HTR-8/SVneo (cell line): Measurements from ENCODE around the gene PRMT5.

Experiments
- DNase-seq: peaks from one replicate; pipeline ENCODE4 v3.0.0; 2011; ENCODE audit warnings: low spot score, mixed read lengths; ENCODE audit not compliant: insufficient read length
- FAIRE-seq: peaks from 2 replicates; lab custom pipeline; 2011; peaks lifted over from hg19 to GRCh38; lab: Jason Lieb, UNC

Gene PRMT5

GRCh38 chr14:22900081-22900799 lies 28.9 kb downstream of the PRMT5 start:
- DNase-seq (peak; percentile 31), FAIRE-seq (no peak)

GRCh38 chr14:22898302-22899090 lies 30.7 kb downstream of the PRMT5 start:
- FAIRE-seq, result no peak
- DNase-seq, result no peak

- no peak for DNase-seq
- FAIRE-seq, result no peak
These were observed 31.8 kb downstream of the PRMT5 start for GRCh38 chr14:22897357-22897756.

DNA sequence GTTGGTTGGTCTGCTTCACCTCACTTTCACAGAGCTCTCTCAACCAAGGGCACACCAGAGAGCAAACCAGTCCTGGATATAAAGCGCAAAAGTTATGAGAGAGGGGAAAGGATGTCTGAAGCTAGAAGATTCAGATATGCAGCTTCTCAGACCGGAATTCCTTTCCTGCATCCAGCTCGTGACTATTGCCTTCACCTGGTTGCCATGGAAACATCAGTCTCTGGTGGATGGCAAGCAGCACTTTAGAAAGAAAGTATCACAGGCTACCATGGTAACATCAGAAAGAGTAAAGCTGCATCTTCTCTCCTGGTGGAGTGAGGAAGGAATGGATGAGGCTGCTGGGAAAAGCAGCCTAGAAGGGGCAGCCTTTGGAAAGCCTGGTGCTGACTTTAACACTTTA lies 32.4 kb downstream of the PRMT5 start:
- DNase-seq, result no peak
- FAIRE-seq, result no peak

GRCh38 chr14:22896356-22896755 lies 32.8 kb downstream of the PRMT5 start:
- DNase-seq (no peak), FAIRE-seq (no peak)

DNA sequence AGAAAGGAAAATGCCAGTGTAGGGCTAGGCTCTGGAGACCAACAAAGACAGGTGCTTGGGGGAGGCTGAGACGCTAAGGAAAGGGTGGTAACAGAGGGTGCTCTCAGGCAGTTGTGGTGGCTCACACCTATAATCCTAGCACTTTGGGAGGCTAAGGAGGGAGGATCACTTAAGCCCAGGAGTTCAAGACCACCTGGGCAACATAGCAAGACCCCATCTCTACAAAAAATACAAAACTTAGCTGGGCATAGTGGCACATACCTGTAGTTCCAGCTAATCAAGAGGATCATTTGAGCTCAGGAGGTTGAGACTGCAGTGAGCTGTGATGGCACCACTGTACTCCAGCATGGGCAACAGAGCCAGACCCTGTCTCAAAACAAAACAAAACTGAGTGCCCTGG lies 33.8 kb downstream of the PRMT5 start:
- DNase-seq (no peak), FAIRE-seq (no peak)

- FAIRE-seq (no peak), DNase-seq (no peak)
These were observed 35.5 kb downstream of the PRMT5 start for GRCh38 chr14:22893706-22894105.

- DNase-seq, result no peak
- FAIRE-seq, result no peak
These were observed 36.7 kb downstream of the PRMT5 start for GRCh38 chr14:22892488-22892887.

GRCh38 chr14:22890416-22890815 lies 38.8 kb downstream of the PRMT5 start:
- FAIRE-seq (no peak), DNase-seq (no peak)

DNA sequence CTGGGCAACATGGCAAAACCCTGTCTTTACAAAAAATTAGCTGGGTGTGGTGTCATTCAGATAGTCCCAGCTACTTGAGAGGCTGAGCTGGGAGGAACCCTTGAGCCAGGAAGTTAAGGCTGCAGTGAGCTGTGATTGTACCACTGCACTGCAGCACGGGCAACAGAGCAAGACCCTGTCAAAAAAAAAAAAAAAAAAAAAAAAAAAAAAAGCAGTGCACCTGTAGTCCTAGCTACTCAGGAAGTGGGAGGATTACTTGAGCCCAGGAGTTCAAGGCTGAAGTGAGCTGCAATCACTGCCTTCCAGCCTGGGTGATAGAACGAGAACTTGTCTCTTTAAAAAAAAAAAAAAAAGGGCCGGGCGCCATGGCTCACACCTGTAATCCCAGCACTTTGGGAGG lies 40.5 kb downstream of the PRMT5 start:
- no peak for FAIRE-seq
- no peak for DNase-seq

GRCh38 chr14:22887990-22888378 lies 41.2 kb downstream of the PRMT5 start:
- DNase-seq (no peak), FAIRE-seq (no peak)

DNA sequence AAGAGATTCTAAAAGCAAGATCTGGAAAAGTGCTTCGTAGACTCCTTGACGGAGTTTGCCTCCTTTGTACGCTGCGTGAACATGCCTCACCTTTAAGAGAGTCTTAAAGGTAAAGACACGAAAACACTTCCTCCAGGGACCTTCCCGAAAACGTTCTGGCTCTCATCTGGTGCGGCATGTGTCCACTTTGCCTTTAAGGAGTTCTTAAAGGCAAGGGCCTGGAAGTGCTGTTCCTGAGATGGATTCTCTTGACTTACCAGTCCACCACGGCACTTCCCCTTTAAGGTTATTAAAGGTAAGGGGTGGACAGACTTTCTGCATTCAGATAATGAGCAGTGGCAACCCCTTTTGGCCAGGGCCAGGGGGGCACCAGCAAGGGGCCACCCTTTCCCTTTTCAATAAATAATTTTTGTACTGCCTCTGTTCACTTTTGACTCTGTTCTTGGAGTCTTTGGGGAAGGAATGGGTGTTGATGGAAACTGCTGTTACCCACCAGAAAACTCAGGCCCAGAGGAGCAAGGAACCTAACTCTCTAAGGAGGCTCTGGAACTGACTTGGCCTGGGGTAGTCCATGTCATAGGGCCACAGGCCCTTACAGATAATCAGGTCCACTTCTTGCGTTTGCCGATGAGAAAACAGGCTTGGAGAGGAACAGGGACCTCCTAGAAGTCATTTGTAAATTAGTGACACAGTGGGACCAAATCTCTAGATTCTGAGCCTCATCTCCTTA lies 41.8 kb downstream of the PRMT5 start:
- FAIRE-seq (no peak), DNase-seq (peak; percentile 40)

- DNase-seq (no peak), FAIRE-seq (no peak)
These were observed 42.5 kb downstream of the PRMT5 start for GRCh38 chr14:22886500-22887259.

DNA sequence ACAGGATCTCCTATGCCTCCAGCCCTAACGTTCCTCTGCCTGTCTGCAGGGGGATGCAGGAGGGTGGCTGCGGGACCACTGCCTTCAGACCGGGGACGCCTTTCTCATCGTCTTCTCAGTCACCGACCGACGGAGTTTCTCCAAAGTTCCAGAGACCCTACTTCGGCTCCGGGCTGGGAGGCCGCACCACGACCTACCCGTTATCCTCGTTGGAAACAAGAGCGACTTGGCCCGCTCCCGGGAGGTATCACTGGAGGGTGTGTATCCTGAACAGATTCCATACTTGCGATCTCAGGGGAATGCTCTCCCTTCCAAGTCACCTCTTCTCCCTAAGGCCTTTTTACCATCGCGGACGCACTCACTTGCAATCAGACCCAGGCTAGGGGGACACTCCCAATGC lies 43.2 kb downstream of the PRMT5 start:
- DNase-seq, result no peak
- FAIRE-seq, result no peak

DNA sequence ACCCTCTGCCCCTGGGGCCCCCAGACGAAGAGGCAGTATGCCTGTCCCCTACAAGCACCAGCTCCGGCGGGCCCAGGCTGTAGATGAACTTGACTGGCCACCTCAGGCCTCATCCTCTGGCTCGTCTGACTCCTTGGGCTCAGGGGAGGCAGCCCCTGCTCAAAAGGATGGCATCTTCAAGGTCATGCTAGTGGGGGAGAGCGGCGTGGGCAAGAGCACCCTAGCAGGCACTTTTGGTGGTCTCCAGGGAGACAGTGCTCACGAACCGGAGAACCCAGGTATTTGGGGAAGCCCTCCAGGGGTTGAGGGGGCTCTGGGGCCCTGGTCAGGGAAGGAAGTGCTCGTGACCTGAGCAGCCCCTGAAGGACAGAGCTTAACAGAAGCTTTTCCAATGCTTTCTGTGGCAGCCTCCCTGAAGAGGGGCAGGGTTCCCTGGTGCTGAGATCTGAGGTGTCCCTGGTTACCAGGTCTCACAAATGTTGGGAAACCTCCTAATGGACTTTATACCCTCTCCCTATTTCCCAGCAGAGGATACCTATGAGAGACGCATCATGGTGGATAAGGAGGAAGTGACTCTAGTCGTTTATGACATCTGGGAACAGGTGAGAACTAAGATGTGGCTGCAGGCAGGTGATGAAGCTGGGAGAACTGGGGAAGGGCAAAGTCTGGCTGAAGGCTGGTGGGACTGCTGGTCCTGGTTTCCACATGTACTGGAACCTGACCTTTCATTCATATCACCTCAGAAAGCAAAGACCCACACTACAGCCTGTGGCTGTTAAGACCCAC lies 44.2 kb downstream of the PRMT5 start:
- DNase-seq (no peak), FAIRE-seq (no peak)

DNA sequence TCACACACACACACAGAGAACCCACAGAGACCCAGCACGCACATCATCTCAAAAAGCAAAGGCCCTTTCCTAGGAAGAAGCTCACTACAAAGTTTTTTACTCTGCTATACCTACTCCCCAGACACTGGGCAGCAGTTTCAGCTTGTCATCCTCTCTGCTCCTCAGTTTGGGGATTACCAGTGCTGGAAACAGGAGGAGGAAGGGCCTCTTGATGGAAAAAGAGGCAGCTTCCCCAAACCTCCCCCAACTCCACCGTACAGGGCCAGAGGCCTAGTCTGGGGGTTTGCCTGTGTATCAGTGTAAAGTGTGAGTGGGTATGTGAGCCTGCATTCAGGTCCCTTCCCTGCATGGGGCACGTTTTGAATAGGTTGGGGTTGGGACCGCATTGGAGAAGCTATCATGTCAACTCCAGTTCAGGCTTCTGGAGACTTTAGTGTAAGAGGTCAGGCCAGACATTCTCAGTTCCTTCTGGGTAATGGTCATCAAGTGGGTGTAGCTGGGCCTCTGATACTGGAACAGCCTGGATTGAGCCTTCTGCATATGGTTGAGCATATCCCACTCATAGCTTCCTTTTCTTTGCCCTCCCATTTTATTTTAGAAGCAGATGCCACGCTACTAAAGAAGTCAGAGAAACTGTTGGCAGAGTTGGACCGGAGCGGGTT lies 45.0 kb downstream of the PRMT5 start:
- DNase-seq, result no peak
- no peak for FAIRE-seq

GRCh38 chr14:22883173-22883976 lies 45.8 kb downstream of the PRMT5 start, which contains the start of gene REM2:
REM2 (plus strand) TSS chr14:22883222; CDS start chr14:22883288, 66 bp downstream.
- FAIRE-seq, result no peak
- no peak for DNase-seq

GRCh38 chr14:22882529-22883172 lies 46.5 kb downstream of the PRMT5 start:
- FAIRE-seq, result no peak
- peak; percentile 6 for DNase-seq
